NOMO-1 (cell line): ENCODE data around the gene ETV7.

Source experiments
- DNase-seq, 2 experiments: peaks; one replicate each; lab custom pipeline; 2025; ENCODE audit not compliant: unreplicated experiment in 2 of 2; lab: John Stamatoyannopoulos, UW

Gene ETV7

GRCh38 chr6:36386495-36387439 is 702 bp downstream of the ETV7 start:
- peak; percentile 20 for DNase-seq

DNA sequence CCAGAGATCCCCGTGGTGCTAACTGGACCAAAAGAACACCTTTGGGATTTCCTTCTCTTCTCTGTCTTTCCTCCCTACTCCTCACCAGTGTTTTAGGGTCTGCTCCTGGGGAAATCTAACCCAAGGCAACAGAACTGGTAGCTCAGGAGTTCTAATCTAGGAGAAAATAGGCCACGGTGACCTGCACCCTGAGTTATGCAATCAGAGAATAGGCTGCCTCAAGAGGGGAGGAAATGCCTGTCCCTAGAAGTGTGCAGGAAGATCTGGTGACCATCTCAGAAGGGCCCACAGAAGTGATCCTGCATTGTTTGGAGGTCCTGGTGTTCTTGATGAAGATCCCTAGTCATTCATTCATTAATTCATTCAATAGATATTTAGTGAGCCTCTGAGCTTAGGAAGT is 3.4 kb downstream of the ETV7 start:
- DNase-seq, result no peak

DNA sequence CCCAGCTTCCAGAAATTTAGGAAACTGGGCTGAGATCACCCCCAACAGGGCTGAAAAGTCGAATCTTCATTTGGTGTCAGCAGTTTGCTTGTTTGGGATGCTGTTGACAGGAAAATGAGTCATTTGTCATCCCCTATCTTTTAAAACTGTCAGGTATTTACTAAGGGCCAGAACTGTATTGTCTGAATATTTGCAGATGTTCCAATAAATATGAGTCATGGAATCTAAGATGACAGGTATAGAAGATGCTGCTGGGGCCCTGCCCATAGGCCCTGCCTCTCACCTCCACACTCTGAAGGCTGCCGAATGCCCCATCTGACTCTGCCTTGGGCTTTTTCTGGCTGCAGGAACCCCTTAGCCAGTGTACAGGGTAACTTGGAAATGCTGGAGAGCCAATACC is 3.9 kb downstream of the ETV7 start:
- no peak for DNase-seq

GRCh38 chr6:36382976-36383375 is 4.5 kb downstream of the ETV7 start:
- DNase-seq, result no peak

DNA sequence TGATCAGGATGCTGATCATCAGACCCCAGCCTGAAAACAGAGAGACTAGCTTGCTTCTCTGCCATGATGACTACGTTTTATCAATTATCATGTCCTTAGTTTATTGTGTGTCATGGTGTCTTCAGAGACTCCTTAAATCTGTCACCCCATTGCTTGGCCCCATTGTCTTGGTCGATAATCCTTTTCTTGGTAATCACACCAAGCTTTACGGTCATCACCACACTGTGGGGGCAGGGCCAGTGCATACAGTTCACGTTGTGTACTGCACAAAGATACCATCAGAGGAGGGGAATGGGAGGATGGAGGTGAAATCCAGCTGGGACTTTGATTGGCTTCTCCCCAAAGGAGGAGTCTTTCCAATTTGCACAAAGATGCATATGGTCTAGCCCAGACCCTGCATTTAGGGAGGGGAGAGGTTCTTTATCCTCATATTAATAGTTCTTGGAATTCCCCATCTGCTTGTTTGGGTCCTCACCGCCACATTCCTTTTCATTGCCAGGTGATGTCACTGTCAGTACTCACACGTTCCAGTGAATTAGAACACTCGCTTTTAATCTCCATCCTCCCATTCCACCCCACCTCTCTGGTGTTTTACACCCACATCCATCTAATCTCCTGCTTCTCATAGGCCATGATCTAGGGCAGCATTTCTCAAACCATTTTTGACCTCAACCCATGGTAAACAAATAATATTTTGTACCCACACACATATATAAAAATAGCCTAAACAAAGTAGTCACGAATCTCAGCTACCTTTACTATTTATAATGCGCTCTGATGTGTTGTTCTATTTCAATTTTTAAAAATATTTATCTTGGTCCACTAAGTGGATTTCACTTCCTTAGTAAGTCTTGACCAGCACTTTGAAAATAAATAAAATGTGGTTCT is 5.7 kb downstream of the ETV7 start:
- no peak for DNase-seq

GRCh38 chr6:36380166-36380565 is 7.3 kb downstream of the ETV7 start:
- no peak for DNase-seq

DNA sequence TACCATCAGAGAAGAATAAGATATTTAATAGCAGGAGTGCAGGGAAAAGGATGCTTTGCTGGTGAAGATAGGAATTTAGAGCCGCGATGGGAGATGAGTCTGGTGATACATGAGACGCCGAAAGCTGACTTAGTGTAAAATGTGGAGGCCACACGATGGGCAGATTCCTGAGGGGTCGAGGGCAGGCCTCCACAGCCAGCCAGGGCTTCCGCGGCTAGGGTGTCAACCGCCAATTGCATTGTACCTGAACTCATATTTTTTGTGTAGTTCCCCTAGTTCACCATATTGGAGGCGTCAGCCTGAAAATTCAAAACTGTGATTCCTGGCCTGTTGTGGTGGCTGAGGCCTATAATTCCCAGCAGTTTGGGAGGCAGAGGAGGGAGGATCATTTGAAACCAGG is 8.5 kb downstream of the ETV7 start:
- no peak for DNase-seq

DNA sequence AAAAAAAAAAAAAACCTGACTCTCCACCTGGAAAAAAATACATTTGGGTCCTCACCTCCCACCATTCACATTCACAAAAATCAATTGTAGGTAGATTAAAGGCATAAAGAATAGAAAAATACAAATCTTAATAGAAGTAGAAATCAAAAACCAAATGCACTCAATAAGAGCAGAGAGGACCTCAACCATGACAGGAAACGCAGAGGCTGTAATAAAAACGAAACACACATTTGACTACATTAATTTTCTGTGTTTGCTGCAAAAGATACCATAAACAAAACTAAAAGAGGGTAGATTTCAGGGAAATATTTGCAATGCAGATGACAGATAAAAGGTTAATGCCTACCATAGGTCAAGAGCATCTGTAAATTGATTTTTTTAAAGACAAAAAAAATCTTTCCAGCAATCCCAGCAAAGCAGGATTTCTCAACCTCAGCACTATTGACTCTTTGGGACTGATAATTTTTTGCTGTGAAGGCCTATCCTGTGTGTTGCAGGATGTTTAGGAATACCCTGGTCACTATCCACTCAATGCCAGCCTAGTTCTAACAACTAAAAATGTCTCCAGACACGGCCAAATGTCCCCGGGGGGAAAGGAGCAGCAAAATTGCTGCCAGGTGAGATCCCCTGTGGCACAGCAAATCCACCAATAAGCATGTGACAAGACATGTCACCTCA is 9.1 kb downstream of the ETV7 start:
- no peak for DNase-seq

DNA sequence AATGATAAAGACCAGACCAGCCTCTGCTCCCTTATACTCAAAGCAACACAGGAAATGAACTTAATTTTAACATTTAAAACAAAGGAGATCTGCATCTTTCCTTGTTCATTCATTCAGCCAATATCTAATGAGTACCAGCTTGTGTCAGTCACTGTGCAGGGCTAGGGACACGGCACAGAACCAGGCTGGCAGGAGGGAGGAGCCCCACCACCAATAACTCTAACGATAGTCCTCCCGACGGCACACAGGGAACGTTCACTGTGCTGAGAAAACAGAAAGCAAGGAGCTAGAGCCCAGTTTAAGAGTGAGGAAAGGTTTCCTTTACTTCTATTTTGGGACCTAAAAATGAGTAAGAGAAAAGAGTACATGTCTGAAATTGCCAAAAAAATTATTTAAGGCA is 9.9 kb downstream of the ETV7 start:
- DNase-seq, result no peak

DNA sequence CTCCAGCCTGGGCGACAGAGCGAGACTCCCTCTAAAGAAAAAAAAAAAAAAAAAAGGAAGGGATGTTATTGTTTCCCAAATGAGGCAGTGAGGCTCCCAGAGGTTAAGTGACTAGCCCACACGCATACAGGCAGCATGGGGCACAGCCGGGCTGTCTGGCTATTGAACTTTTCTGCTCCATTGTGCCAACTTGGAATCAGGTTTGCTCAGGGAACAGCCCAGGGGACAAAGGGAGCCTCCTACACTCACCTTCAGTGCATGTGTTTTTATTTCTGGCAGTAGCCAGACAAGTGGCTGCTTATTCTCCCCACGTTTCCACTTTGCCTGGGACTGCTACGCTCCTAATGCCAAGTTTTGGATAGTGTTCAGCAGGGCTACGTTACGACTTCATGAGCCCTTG is 10.7 kb downstream of the ETV7 start:
- no peak for DNase-seq

- DNase-seq, result no peak
Observed at GRCh38 chr6:36376183-36376582, 11.3 kb downstream of the ETV7 start.

GRCh38 chr6:36375644-36376155 is 11.8 kb downstream of the ETV7 start:
- DNase-seq, result no peak

GRCh38 chr6:36374972-36375371 is 12.5 kb downstream of the ETV7 start:
- no peak for DNase-seq

- DNase-seq, result no peak
Observed at GRCh38 chr6:36374194-36374593, 13.3 kb downstream of the ETV7 start.

DNA sequence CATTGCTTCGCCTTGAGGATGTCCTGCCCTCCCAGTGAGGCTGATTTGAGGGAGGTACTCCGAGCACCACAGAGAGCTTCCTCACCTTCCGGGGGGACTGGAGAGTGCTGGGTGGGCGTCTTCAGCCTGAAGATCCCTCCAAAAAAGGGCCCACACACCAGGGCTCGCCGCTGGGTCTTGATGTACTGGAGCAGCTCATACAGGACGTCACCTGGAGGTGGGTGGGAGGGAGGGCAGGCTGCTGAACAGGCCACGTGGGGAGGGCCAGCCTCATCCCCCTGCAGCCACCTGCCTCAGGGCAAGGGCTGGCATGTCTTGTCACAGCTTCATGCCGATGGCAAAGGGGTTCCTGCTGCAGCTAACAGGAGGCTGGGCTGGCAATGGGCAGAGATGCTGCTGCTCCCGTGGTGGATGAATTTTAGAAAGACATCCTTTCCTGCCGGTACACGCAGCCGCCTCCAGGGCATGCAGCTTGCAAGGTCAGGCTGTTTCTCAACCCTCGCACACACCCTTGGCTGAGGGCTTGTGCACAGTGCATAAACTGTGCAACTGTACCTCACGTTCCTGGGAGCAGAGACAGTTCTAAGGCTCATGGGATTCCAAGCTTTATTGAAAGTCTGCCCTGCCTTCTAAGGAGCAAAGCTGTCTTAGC is 14.0 kb downstream of the ETV7 start:
- no peak for DNase-seq

DNA sequence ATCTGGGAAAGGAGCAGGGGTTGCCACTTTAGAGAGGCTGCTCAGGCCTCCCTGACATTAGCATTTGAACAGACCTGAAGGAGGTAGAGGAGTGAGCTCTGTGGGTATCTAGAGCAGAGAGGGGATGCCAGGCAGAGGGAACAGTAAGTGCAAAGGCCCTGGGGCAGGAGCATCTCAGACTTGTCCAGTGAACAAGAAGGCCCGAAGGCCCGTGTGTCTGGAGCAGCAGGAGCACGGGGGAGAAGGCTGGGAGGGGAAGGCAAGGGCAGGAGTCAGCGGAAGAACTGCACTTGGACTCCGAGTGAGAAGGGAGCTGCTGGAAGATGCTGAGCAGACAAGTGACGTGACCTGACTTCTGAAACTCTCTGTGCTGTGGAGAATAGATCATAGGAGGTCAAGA is 15.4 kb downstream of the ETV7 start:
- DNase-seq, result no peak

GRCh38 chr6:36371211-36371610 is 16.3 kb downstream of the ETV7 start:
- DNase-seq, result no peak

DNA sequence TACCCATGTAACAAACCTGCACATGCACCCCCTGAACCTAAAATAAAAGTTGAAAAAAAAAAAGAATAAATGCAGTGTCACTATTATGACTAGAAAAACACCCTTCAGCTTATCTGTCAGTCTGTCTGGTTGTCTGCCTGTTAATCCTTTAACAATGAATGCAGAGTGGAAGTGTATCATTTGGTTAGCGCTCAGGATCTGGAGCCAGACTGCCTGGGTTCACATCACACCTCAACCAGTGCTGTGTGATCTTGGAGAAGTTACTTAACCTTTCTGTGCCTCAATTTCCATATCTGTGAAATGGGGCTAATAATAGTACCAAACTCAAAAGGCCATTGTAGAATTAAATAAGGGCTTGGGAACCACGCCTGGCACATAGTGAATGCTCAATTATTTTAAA is 16.8 kb downstream of the ETV7 start:
- no peak for DNase-seq

- DNase-seq, result peak; percentile 95 to 96
Observed at GRCh38 chr6:36368921-36369865, 18.3 kb downstream of the ETV7 start.
